ENCODE results near the gene SNX9. TPM values are rescaled to one million over a fixed set of nuclear protein-coding genes. Genes with fewer than 3 reads are reported as not detected.
A peak's percentile ranks its signal among the peaks of the same experiment; 100 is the strongest.

The SNX9 gene
- total and polyA plus RNA-seq, 10 of the 15 experiments (the other 5 are each of a cell fraction or from before 2014, with no cell fraction given): 0.03 to 2.0 (median 0.37) TPM

- Histone ChIP-seq H3K9me3 (replicated peaks; ENCODE audit: control insufficient read depth, insufficient read depth, low read length) (no peaks in the 10 kb centered on the region), H3K36me3 (ENCODE audit: control insufficient read depth in 2 of 2, insufficient read depth in 2 of 2, low read length in 1 of 2) (no peaks in the 10 kb centered on the region; a peak in 1 of 4 replicates), H3K4me1 (ENCODE audit: control insufficient read depth, insufficient read depth, low read length) (peaks cover 3% of the 10 kb centered on the region; the same call in 1 of the 2 replicates), H3K4me2 (ENCODE audit: control insufficient read depth, insufficient read depth) (peak overlapping the region; percentile 97), H3K27me3 (replicated peaks in 1 of 2; ENCODE audit: control insufficient read depth in 2 of 2, insufficient read depth in 2 of 2, low read length in 1 of 2) (peaks cover 4 to 10% of the 10 kb centered on the region in 2 experiments; a peak in 3 of 4 replicates), H3K27ac (ENCODE audit: control insufficient read depth, insufficient read depth) (no peak overlapping the region), H4K20me1 (ENCODE audit: control insufficient read depth, insufficient read depth) (no peaks in the 10 kb centered on the region), H3K79me2 (ENCODE audit: control insufficient read depth, insufficient read depth, low read length) (peaks cover 7% of the 10 kb centered on the region; the same call in 1 of the 2 replicates), H3K4me3 (peak overlapping the region; percentile 70), H3K9ac (ENCODE audit: control insufficient read depth, insufficient read depth, low read length) (peak overlapping the region; percentile 71), H2AFZ (ENCODE audit: control insufficient read depth, low read depth, low read length) (no peak overlapping the region)
- DNase-seq (ENCODE audit: low read depth, low spot score): no peak
- no peak for ATAC-seq
- FAIRE-seq: no peak
- in situ Hi-C loops (cut with MboI): no loop called here
- peak in 2 of 3 experiments; percentile 3 to 19; a peak in 1 of 6 replicates for TF ChIP-seq CTCF (IDR thresholded peaks at IDR 0.05 in 2 of 3, conservative IDR thresholded peaks at IDR 0.05 in 1 of 3; ENCODE audit: control insufficient read depth in 2 of 3, extremely low read depth in 1 of 3, insufficient read depth in 1 of 3, low read depth in 3 of 3, low read length in 3 of 3)
- TF ChIP-seq IKZF2 (IDR thresholded peaks at IDR 0.05): no peak
- ChIA-PET SMC1A (ENCODE audit: uncharacterized antibody, unreplicated experiment) (interaction anchor here (0.7 to 0.9 kb wide), 2 partner anchors 18 to 89 kb away, joined by 3 read pairs; no protein-coding TSS in a partner anchor), CTCF (interaction anchor here (1.1 to 2.5 kb wide), 3 partner anchors 44 to 89 kb away, joined by 3 to 16 read pairs (median 4); no protein-coding TSS in a partner anchor), RAD21 (ENCODE audit: unreplicated experiment) (interaction anchor here (1.3 kb wide), 1 partner anchor 90 kb away, joined by 3 read pairs; no protein-coding TSS in a partner anchor), POLR2A (no interaction called here)
- BruUV-seq (replicated peaks): no TSS peak
- whole genome bisulfite sequencing (ENCODE audit: insufficient coverage, insufficient replicate concordance, low lambda C conversion rate, missing lambda C conversion rate): 13% methylated on average over 17 of the region's 17 CpGs
- intact Hi-C loops (cut with micrococcal nuclease; ENCODE audit: unreplicated experiment): loop anchor here (5.0 kb wide), 1 partner anchor 45 kb away; no protein-coding TSS in a partner anchor
Measured at GRCh38 chr6:157982563-157983405, 159.7 kb downstream of the SNX9 start.
